Skin of body (tissue), 3 donors: ENCODE measurements around the gene SNX6. TPM values are rescaled to one million over a fixed set of nuclear protein-coding genes. Genes with fewer than 3 reads are reported as not detected.
"Not testable (repeated sequence)": the region's sequence is repeated elsewhere in the genome, so short reads cannot be mapped to it uniquely, and the experiment has no call there.

Source experiments
- DNase-seq: peaks from one replicate; lab custom pipeline; 2025; lab: John Stamatoyannopoulos, UW
- small RNA-seq: library from RNA; depleted of rRNA; stranded (forward); fragments of <200 nt; gene quantifications from one replicate; pipeline ENCODE3, GENCODE V24; 2014; ENCODE audit warnings: low replicate concordance
- total RNA-seq: library from RNA; depleted of rRNA; stranded (reverse); fragments of >200 nt; gene quantifications from one replicate; pipeline ENCODE4 v1.2.3, GENCODE V29; 2014

The SNX6 gene
- total RNA-seq, 1 donor from 2014 or later: 81.2 TPM

DNA sequence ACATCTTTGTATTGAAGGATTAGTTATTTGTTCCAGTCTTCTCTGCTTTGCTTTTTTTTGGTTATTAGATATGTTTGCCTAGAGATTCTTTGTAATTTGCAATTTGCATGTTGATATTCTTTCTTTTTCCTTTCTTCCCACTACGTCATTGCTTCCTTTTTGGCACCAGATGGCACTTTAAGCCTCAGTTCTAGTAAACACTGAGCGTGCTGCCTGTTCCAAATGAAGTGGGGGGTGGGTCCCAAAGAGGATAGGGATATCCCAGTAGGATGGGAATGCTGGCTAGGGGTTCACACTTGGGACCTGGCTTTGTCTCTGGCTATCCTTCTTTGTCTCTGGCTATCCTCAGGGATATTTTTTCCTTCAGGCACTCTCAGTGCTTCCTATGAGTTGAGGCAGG lies 107.5 kb downstream of the SNX6 start:
- DNase-seq: no peak

DNA sequence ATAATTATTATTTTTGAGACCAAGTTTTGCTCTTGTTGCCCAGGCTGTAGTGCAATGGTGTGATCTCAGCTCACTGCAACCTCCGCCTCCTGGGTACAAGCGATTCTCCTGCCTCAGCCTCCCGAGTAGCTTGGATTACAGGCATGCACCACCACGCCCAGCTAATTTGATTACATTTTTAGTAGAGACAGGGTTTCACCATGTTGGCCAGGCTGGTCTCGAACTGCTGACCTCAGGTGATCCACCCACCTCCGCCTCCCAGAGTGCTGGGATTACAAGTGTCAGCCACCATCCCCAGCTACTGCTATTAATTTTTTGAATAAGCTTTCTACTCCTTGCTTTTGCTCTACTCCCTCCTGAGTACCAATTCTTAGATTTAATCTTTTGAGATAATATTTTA lies 108.9 kb downstream of the SNX6 start:
- not testable (repeated sequence) for DNase-seq

DNA sequence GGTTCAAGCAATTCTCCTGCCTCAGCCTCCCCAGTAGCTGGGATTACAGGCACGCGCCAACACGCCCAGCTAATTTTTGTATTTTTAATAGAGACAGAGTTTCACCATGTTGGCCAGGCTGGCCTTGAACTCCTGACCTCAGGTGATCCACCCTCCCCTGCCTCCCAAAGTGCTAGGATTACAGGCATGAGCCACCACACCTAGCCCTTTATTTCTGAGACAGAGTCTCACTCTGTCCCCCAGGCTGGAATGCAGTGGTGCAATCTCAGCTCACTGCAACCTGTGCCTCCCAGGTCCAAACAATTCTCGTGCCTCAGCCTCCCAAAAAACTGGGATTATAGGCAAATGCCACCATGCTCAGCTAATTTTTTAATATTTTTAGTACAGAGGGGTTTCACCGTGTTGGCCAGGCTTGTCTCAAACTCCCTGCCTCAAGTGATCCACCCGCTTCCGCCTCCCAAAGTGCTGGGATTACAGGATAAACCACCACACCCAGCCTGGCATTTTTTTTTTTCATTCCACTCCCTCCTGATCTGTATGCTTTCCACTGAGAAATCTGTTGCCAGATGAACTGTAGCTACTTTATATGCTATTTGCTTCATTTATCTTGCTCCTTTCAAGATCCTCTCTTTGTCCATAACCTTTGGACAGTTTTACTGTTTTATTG lies 109.5 kb downstream of the SNX6 start:
- not testable (repeated sequence) for DNase-seq

Small RNA genes lying within 50 kb of the gene (small RNA-seq; reads per million reads assigned to genes)
- gene RNU1-27P (not detected), gene RNU1-28P (not detected), gene RNU6-1261P (not detected)

Other genes starting within 250 kb of the SNX6 start
- gene SPTSSA, start 167.9 kb downstream of the SNX6 start, total RNA-seq: 21.4 TPM
- gene EAPP, start 90.4 kb downstream of the SNX6 start, total RNA-seq: 61.6 TPM
- 99.0 TPM for gene CFL2, start 84.4 kb upstream of the SNX6 start, total RNA-seq
- 64.5 TPM for gene BAZ1A, start 245.2 kb upstream of the SNX6 start, total RNA-seq